Muscle of leg (tissue), 16 donors: Measurements from ENCODE around the gene SMIM1. TPM values are rescaled to one million over a fixed set of nuclear protein-coding genes. Genes with fewer than 3 reads are reported as not detected.
A peak's percentile ranks its signal among the peaks of the same experiment; 100 is the strongest.
"Not testable (repeated sequence)": the region's sequence is repeated elsewhere in the genome, so short reads cannot be mapped to it uniquely, and the experiment has no call there.

Source experiments
- DNase-seq: peaks from one replicate; pipeline ENCODE4 v3.0.0; 2013
- H3K27ac ChIP-seq: one replicate; pipeline ENCODE4 v1.5.1; 2013; ENCODE audit warnings: mild to moderate bottlenecking, low read length, control low read depth
- H3K27me3 ChIP-seq: one replicate; pipeline ENCODE4 v1.6.1; 2013; ENCODE audit warnings: low read length; ENCODE audit not compliant: control insufficient read depth, insufficient read depth
- H3K36me3 ChIP-seq: one replicate; pipeline ENCODE4 v1.6.1; 2013; ENCODE audit warnings: low read length; ENCODE audit not compliant: control insufficient read depth, insufficient read depth
- H3K4me1 ChIP-seq: one replicate; pipeline ENCODE4 v1.6.1; 2013; ENCODE audit warnings: low read length; ENCODE audit not compliant: control insufficient read depth, insufficient read depth
- H3K4me3 ChIP-seq: one replicate; pipeline ENCODE4 v1.5.1; 2013; ENCODE audit warnings: low read length, control low read depth
- H3K9me3 ChIP-seq: replicated peaks from 2 replicates; pipeline ENCODE4 v1.6.1; 2013; ENCODE audit warnings: low read depth, low read length; ENCODE audit not compliant: control insufficient read depth
- WGBS: methylation state at CpG from one replicate; pipeline ENCODE4 v1.1.5; 2013; ENCODE audit warnings: missing lambda C conversion rate; ENCODE audit not compliant: insufficient coverage; 5-methylcytosine and 5-hydroxymethylcytosine counted together
- long read RNA-seq, 11 donors: transcript quantifications; one replicate each; lab custom pipeline, GENCODE V29; 2026
- polyA plus RNA-seq, 8 donors: library from polyadenylated mRNA; unstranded; fragments of 120-200 nt; gene quantifications; one replicate each; pipeline versions ENCODE4 v1.2.1 to v1.2.3, GENCODE V29; 2013; ENCODE audit warnings: inconsistent platforms in 1 of 8, low replicate concordance in 1 of 8; ENCODE audit not compliant: insufficient read length in 8 of 8, insufficient read depth in 1 of 8
- total RNA-seq: library from RNA; stranded (reverse); fragments of 120-200 nt; gene quantifications from one replicate; pipeline ENCODE4 v1.2.4, GENCODE V29; 2013

Gene SMIM1, protein sequence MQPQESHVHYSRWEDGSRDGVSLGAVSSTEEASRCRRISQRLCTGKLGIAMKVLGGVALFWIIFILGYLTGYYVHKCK
- 7.1 TPM for total RNA-seq
- polyA plus RNA-seq: 1 to 10 TPM; 2.3 to 8.4 (median 4.1) TPM
- long read RNA-seq, donor 1: 0 reads
- long read RNA-seq, donor 2: 0 reads
- long read RNA-seq, donor 3, partial matches to known transcripts: 0 of 4 reads
- long read RNA-seq, donor 3, other reads (novel, unspliced or antisense): 0 of 4 reads
- long read RNA-seq, donor 4, partial matches to known transcripts: 0 of 4 reads
- long read RNA-seq, donor 4, other reads (novel, unspliced or antisense): 0 of 4 reads
- long read RNA-seq, donor 5, partial matches to known transcripts: 0 of 3 reads
- long read RNA-seq, donor 5, other reads (novel, unspliced or antisense): 0 of 3 reads
- long read RNA-seq, donor 6, transcript SMIM1-204 (4 exons, 446 nt): major isoform, 9 of 9 reads
- long read RNA-seq, donor 6, partial matches to known transcripts: 0 of 9 reads
- long read RNA-seq, donor 6, other reads (novel, unspliced or antisense): 0 of 9 reads
- long read RNA-seq, donor 7, partial matches to known transcripts: 0 of 2 reads
- long read RNA-seq, donor 7, other reads (novel, unspliced or antisense): 0 of 2 reads
- long read RNA-seq, donor 8, partial matches to known transcripts: 0 of 1 reads
- long read RNA-seq, donor 8, other reads (novel, unspliced or antisense): 0 of 1 reads
- long read RNA-seq, donor 9, partial matches to known transcripts: 0 of 5 reads
- long read RNA-seq, donor 9, other reads (novel, unspliced or antisense): 0 of 5 reads
- long read RNA-seq, donor 10, partial matches to known transcripts: 0 of 6 reads
- long read RNA-seq, donor 10, other reads (novel, unspliced or antisense): 0 of 6 reads
- long read RNA-seq, donor 11, partial matches to known transcripts: 0 of 1 reads
- long read RNA-seq, donor 11, other reads (novel, unspliced or antisense): 0 of 1 reads

DNA sequence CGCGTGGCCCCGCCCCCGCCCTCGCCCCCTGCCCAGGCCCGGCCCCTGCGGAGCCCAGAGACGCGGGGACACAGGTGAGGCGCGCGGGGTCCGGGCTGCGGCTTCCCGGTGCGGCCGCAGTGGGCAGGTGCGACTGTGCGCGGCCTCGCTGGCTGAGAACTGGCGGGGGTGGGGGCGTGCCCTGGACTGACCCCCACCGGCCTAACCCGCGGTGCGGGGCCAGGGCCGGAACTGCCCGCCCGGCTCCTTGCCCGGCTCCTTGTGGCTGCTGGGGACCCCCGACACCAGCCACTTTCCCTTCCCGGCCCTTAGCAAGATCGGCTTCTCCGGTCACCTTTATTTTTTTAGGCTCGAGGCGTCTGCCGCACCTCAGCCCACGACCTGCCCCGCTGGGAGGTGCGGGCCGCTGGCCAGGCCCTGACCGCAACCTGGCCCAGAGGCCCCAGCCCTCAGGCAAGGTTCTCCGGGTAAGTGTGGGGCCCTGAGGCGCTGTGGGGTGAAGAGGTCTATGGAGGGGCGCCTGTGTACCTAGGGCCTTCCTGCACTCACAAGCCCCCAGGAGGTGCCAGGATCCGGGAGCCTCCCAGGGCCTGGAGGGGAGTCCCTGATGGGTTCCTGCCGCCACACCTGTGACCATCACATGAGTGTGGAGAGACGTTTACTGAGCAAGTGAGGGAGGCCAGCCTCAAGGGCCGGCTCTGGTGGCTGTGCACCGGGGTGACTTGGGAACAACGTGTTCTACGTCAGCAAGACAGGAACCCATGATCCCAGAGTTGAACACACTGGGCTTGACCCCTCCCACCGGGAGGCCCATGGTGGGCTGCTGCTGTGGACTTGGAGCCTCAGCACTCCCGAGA lies at the start of gene SMIM1:
SMIM1 (plus strand) TSS at position 35 of the 857 bp plus-strand sequence. CDS start 2,625 bp downstream, outside the sequence.
- Histone ChIP-seq H3K4me1 (peaks cover 43% of the 10 kb centered on the region), H3K27ac (peak within 1 kb of the TSS; percentile 13), H3K4me3 (peak within 1 kb of the TSS; percentile 50), H3K9me3 (no peaks in the 10 kb centered on the region), H3K36me3 (no peaks in the 10 kb centered on the region), H3K27me3 (peaks cover 8% of the 10 kb centered on the region)
- DNase-seq: peak; percentile 38
- 10% methylated on average over 39 of the region's 55 CpGs for WGBS

DNA sequence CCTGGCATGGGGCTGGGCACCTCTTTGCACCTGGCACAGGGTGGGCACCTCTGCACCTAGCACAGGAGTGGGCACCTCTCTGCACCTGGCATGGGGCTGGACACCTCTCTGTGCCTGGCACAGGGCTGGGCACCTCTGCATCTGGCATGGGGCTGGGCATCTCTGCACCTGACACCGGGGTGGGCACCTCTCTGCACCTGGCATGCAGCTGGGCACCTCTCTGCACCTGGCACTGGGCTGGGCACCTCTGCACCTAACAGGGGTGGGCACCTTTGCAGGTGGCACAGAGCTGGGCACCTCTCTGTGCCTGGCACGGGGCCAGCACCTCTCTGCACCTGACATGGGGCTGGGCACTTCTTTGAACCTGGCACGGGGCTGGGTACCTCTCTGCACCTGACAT lies 49.7 kb upstream of the SMIM1 start:
- no peak for DNase-seq
- no peaks in the 10 kb centered on the region for H3K9me3 ChIP-seq
- H3K27ac ChIP-seq: no peak overlapping the region
- no peak overlapping the region for H3K4me3 ChIP-seq
- peaks cover 3% of the 10 kb centered on the region for H3K27me3 ChIP-seq
- peaks cover 35% of the 10 kb centered on the region for H3K4me1 ChIP-seq
- WGBS: 76% methylated on average over 3 of the region's 3 CpGs
- H3K36me3 ChIP-seq: no peaks in the 10 kb centered on the region

DNA sequence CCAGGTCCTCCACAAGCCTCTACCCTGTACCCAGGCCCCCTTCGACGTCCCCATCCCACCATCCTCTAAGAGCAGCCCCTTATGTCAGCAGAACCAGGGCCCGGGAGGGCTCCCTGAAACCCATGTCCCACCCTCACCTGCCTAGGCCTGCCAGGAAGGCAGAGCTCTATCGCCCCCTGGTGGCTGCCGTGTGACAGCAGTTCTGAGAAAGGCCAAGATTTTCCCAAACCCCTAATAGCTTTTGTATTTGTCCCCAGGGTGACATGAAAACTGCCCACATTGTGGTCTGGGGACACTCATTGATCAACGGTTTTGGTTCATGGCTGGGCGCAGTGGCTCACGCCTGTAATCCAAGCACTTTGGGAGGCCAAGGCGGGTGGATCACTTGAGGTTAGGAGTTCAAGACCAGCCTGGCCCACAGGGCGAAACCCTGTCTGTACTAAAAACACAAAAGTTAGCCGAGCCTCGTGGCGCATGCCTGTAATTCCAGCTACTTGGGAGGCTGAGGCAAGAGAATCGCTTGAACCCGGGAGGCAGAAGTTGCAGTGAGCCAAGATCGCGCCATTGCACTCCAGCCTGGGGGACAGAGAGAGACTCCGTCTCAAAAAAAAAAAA lies 48.0 kb upstream of the SMIM1 start:
- DNase-seq: peak; percentile 66
- WGBS: 37% methylated on average over 16 of the region's 18 CpGs
- not testable (repeated sequence) for H3K36me3 ChIP-seq, H3K9me3 ChIP-seq, H3K4me3 ChIP-seq, H3K27me3 ChIP-seq, H3K27ac ChIP-seq
- H3K4me1 ChIP-seq: peaks cover 25% of the 10 kb centered on the region

DNA sequence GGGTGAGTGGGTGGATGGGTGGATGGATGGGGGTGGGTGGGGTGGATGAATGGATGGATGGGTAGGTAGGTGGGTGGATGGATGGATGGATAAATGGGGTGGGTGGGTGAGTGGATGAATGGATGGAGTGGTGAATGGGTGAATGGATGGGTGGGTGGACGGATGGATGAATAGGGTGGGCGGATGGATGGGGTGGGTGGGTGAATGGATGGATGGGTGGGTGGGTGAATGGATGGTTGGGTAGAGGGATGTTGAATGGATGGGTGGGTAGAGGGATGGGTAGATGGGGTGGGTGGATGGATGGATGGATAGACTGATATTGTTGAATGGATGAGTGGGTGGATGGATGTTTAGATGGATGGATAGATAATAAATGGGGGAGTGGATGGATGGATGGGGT lies 47.2 kb upstream of the SMIM1 start:
- 100% methylated on average over 2 of the region's 2 CpGs for WGBS
- DNase-seq: no peak
- Histone ChIP-seq H3K27me3 (peaks cover 2% of the 10 kb centered on the region), H3K4me3 (no peak overlapping the region), H3K9me3 (no peaks in the 10 kb centered on the region), H3K4me1 (peaks cover 21% of the 10 kb centered on the region), H3K36me3 (no peaks in the 10 kb centered on the region), H3K27ac (no peak overlapping the region)

DNA sequence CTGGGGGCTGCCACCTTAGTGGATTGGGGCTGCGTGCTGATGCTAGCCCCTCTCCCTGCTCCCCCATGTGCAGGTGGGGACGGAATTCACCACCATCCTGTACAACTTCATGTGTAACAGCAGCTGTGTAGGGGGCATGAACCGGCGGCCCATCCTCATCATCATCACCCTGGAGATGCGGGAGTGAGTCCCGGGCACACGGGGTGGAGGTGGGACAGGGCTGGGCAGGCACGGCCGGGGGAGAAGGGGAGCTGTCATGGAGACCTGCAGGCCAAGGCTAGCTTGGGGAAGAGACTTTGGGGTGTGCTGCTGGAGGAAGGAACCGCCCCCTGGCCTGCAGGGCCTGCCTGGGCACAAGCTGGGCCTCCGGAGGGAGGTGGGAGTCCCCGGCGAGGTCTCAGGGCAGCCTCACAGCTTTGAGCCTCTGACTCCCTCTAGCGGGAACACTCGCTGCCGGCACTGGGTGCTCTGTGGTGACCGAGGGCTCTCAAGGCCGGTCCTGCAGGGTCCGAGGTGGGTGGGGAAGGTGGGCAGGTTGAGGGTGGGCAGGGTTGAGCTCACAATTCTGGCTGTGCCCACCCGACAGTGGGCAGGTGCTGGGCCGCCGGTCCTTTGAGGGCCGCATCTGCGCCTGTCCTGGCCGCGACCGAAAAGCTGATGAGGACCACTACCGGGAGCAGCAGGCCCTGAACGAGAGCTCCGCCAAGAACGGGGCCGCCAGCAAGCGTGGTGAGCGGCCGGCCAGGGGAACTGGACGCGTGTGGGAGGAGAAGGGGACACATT lies 45.3 kb upstream of the SMIM1 start:
- no peak for DNase-seq
- Histone ChIP-seq H3K27me3 (peaks cover 8% of the 10 kb centered on the region), H3K4me1 (peaks cover 16% of the 10 kb centered on the region), H3K9me3 (no peaks in the 10 kb centered on the region), H3K27ac (no peak overlapping the region), H3K4me3 (no peak overlapping the region), H3K36me3 (no peaks in the 10 kb centered on the region)
- 38% methylated on average over 30 of the region's 37 CpGs for WGBS

DNA sequence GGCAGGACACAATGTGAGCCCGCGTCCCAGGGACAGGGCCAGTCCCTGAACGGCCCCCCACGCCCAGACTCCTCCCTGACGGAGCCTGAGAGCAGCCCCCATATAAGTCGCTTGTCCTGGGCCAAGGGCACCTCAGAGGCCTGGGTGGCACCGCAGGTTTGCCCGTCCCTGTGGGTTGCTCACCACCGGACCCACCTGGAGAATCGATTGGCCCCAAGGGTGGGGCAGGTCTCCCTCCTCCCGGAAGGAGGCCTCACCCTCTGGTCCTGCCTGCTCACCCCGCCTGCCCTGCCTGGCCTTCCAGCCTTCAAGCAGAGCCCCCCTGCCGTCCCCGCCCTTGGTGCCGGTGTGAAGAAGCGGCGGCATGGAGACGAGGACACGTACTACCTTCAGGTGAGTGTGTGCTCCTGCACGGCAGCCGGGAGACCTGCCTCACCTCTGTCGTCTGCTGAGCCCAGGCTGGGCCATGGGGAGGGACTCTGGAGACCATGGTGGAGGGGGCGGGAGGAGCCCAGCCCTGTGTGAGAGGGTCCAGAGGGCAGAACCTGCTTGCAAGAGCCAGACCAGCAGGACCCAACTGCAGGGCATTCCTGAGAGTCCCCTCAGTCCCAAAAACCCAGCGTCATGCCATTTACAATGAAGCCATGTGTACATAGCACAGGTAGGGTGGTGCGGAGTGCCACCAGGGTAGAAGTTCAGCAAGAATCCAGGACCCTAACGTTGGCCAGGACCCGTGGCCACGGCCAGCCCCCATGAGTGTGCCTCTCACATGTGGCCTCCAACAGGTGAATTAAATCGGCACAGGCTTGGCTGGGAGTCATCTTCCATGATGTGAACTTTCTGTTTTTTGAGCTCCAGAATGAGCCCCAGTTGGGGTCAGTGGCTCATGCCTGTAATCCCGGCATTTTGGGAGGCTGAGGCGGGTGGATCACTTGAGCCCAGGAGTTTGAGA lies 44.4 kb upstream of the SMIM1 start:
- Histone ChIP-seq H3K27me3 (peaks cover 12% of the 10 kb centered on the region), H3K4me3 (no peak overlapping the region), H3K4me1 (peaks cover 23% of the 10 kb centered on the region), H3K9me3 (no peaks in the 10 kb centered on the region), H3K27ac (no peak overlapping the region), H3K36me3 (no peaks in the 10 kb centered on the region)
- 83% methylated on average over 30 of the region's 31 CpGs for WGBS
- DNase-seq: no peak

DNA sequence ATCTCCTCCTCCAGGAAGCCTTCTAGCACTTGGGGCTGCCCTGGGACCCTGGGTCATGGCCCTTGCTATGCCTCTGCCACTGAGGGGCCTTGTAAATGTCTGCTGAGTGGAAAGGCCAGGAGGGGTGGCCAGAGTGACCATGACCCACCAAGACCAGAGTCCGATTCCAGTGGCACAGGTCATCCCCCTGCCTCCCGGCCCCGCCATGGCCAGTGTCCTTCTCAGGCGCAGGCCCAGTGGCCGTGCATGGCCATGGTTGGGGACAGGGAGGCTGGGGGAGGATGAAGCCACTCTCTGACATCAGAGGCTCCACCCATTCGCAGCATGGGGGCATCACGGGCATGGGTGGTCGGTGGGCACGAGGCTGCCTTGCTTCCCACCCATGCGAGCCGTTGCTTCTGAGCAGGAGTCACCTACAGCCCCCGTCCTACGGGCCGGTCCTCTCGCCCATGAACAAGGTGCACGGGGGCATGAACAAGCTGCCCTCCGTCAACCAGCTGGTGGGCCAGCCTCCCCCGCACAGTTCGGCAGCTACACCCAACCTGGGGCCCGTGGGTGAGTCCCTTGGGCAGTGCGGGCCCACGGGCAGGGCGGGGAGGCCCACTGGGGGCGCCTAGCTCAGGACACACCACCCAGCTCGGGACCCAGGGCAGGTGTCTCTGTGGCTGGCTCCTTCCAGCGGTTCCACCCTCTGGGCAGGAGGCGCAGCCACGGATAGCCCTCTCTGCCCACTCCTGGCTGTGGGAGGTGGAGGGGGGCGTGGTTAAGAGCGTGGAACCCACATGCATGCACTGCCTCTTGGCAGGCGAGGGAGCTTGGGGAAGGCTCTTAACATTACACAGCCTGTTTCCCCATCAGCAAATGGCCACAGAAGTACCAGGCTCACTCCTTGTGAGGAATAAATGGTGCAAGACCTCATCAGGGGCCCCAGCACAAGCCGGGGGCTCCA lies 42.7 kb upstream of the SMIM1 start:
- Histone ChIP-seq H3K36me3 (peaks cover 9% of the 10 kb centered on the region), H3K4me1 (peaks cover 40% of the 10 kb centered on the region), H3K27me3 (peaks cover 12% of the 10 kb centered on the region), H3K4me3 (no peak overlapping the region), H3K27ac (no peak overlapping the region), H3K9me3 (no peaks in the 10 kb centered on the region)
- 83% methylated on average over 26 of the region's 32 CpGs for WGBS
- no peak for DNase-seq
